Endothelial cell of umbilical vein (primary cell): Measurements from ENCODE around the gene COL6A3. TPM values are rescaled to one million over a fixed set of nuclear protein-coding genes. Genes with fewer than 3 reads are reported as not detected.

ENCODE experiments used
- BruUV-seq: library from RNA; stranded (reverse); fragments of 400-500 nt; replicated peaks from 2 replicates; lab custom pipeline; 2021; lab: Mats Ljungman, UMichigan
- CTCF ChIA-PET: fragments of 300-600, 350-600 bp; sonication (Branson Sonifier 250); formaldehyde crosslinking; loops from one replicate; lab custom pipeline; 2021; ENCODE audit warnings: antibody characterized with exemption, inconsistent platforms; lab: Charles Lee
- POLR2A ChIA-PET: fragments of 300-600, 350-600 bp; sonication (Branson Sonifier 250); formaldehyde crosslinking; loops from one replicate; lab custom pipeline; 2021; ENCODE audit warnings: antibody characterized with exemption, inconsistent platforms; lab: Charles Lee
- DNase-seq: peaks from one replicate; pipeline ENCODE4 v3.0.0-alpha.2; 2011; ENCODE audit warnings: low read depth, low spot score
- FAIRE-seq: peaks from 2 replicates; lab custom pipeline; 2011; peaks lifted over from hg19 to GRCh38; lab: Jason Lieb, UNC
- H2AFZ ChIP-seq: 2 replicates; pipeline ENCODE4 v1.6.0; 2012; ENCODE audit warnings: low read depth, low read length, control low read depth, inconsistent platforms
- H3K27ac ChIP-seq: 2 replicates; pipeline ENCODE4 v1.5.1; 2011; ENCODE audit warnings: low read depth, mild to moderate bottlenecking, control low read depth, low read length, moderate library complexity; ENCODE audit not compliant: insufficient read depth
- H3K27me3 ChIP-seq, 2 experiments: 2 replicates each; pipeline versions ENCODE4 v1.6.0 to v1.6.1; 2011; ENCODE audit warnings: low read length in 2 of 2, mixed read lengths in 1 of 2; ENCODE audit not compliant: control insufficient read depth in 2 of 2, insufficient read depth in 2 of 2
- H3K36me3 ChIP-seq, 2 experiments: 2 replicates in 1 of 2; 3 replicates in 1 of 2; pipeline ENCODE4 v1.5.1; 2011; ENCODE audit warnings: low read length in 2 of 2, mild to moderate bottlenecking in 1 of 2, moderate library complexity in 1 of 2; ENCODE audit not compliant: control insufficient read depth in 2 of 2, insufficient read depth in 2 of 2; ENCODE audit errors: extremely low read depth in 1 of 2
- H3K4me1 ChIP-seq: 3 replicates; pipeline ENCODE4 v1.5.1; 2011; ENCODE audit warnings: mild to moderate bottlenecking, low read length; ENCODE audit not compliant: control insufficient read depth, insufficient read depth; ENCODE audit errors: extremely low read depth
- H3K4me2 ChIP-seq: 2 replicates; pipeline ENCODE4 v1.6.1; 2011; ENCODE audit warnings: low read length, control low read depth, mixed read lengths; ENCODE audit not compliant: insufficient read depth
- H3K4me3 ChIP-seq, 3 experiments: fragments of 200-600 bp in 1 of 3; sonication (generic), shearing (Covaris generic) in 1 of 3; replicated peaks in 1 of 3; 2 replicates each; pipeline ENCODE4 v1.5.1; 2011 to 2016; ENCODE audit warnings: control low read depth in 3 of 3, low read length in 3 of 3, mild to moderate bottlenecking in 2 of 3, inconsistent platforms in 1 of 3, low read depth in 1 of 3, moderate library complexity in 1 of 3; ENCODE audit not compliant: insufficient read depth in 1 of 3
- H3K79me2 ChIP-seq: 2 replicates; pipeline ENCODE4 v1.6.0; 2012; ENCODE audit warnings: low read length, inconsistent platforms; ENCODE audit not compliant: control insufficient read depth, insufficient read depth
- H3K9ac ChIP-seq: replicated peaks from 2 replicates; pipeline ENCODE3; 2011; ENCODE audit warnings: low read length, control low read depth; ENCODE audit not compliant: insufficient read depth; ENCODE audit errors: extremely low read depth
- H3K9me1 ChIP-seq: replicated peaks from 3 replicates; pipeline ENCODE4 v1.6.0; 2011; ENCODE audit warnings: mild to moderate bottlenecking, low read length; ENCODE audit not compliant: control insufficient read depth, insufficient read depth; ENCODE audit errors: extremely low read depth
- H3K9me3 ChIP-seq: replicated peaks from 2 replicates; pipeline ENCODE4 v1.5.1; 2012; ENCODE audit warnings: low read length, inconsistent platforms; ENCODE audit not compliant: control insufficient read depth, insufficient read depth
- H4K20me1 ChIP-seq: replicated peaks from 2 replicates; pipeline ENCODE3; 2011; ENCODE audit warnings: mild to moderate bottlenecking, low read length; ENCODE audit not compliant: control insufficient read depth, insufficient read depth; ENCODE audit errors: extremely low read depth
- CTCF ChIP-seq, 2 donors: IDR thresholded peaks; 1 replicate in 1 of 2; 2 replicates in 1 of 2; pipeline ENCODE4 v1.5.1; 2011; ENCODE audit warnings: low read length in 2 of 2, mild to moderate bottlenecking in 2 of 2, moderate library complexity in 2 of 2, control low read depth in 1 of 2, inconsistent platforms in 1 of 2, low read depth in 1 of 2; ENCODE audit not compliant: insufficient read depth in 1 of 2; ENCODE audit errors: extremely low read depth in 1 of 2
- EZH2 ChIP-seq: IDR thresholded peaks from 2 replicates; pipeline ENCODE4 v1.6.1; 2012; ENCODE audit warnings: borderline replicate concordance, low read depth, mild to moderate bottlenecking, moderate library complexity, low read length, inconsistent platforms; ENCODE audit not compliant: severe bottlenecking
- FOS ChIP-seq: IDR thresholded peaks from 2 replicates; pipeline ENCODE4 v1.6.1; 2011; ENCODE audit warnings: mild to moderate bottlenecking, low read length, moderate library complexity, borderline replicate concordance; ENCODE audit not compliant: insufficient read depth
- GATA2 ChIP-seq: IDR thresholded peaks from 2 replicates; pipeline ENCODE4 v1.7.0; 2011; ENCODE audit warnings: low read depth, mild to moderate bottlenecking, moderate library complexity, mixed read lengths, low read length; ENCODE audit not compliant: insufficient read length, insufficient read depth
- JUN ChIP-seq: IDR thresholded peaks from 2 replicates; pipeline ENCODE4 v1.6.1; 2011; ENCODE audit warnings: borderline replicate concordance, low read depth; ENCODE audit not compliant: insufficient read length, insufficient read depth
- MAX ChIP-seq: IDR thresholded peaks from 2 replicates; pipeline ENCODE4 v1.6.1; 2011; ENCODE audit not compliant: insufficient read depth, insufficient read length
- MYC ChIP-seq: IDR thresholded peaks from one replicate; pipeline ENCODE4 v1.6.1; 2011; ENCODE audit warnings: mild to moderate bottlenecking, low read depth, low read length
- POLR2A ChIP-seq: IDR thresholded peaks from 2 replicates; pipeline ENCODE4 v1.6.1; 2012; ENCODE audit warnings: low read depth, mild to moderate bottlenecking, control low read depth, low read length
- POLR2AphosphoS5 ChIP-seq: IDR thresholded peaks from 2 replicates; pipeline ENCODE4 v1.6.1; 2012; ENCODE audit warnings: low read depth, mild to moderate bottlenecking, control low read depth, low read length, moderate library complexity; ENCODE audit not compliant: insufficient read depth
- dilution Hi-C: fragments of 300-500 bp; cut with MboI; formaldehyde crosslinking; loops from one replicate; pipeline ENCODE4 v1.15.0; 2019; ENCODE audit warnings: low sequenced_read_pairs; ENCODE audit not compliant: extremely low pct_ligation_motif_present
- intact Hi-C: fragments of 100-400 bp; cut with micrococcal nuclease; formaldehyde crosslinking; loops from one replicate; pipeline ENCODE4 v1.10.0; 2022
- polyA plus RNA-seq, 4 experiments: library from polyadenylated mRNA; depleted of rRNA in 3 of 4; stranded (reverse) in 3 of 4; unstranded in 1 of 4; fragments of >200 nt; gene quantifications; 2 replicates each; pipeline versions ENCODE4 v1.2.1 to v1.2.3, GENCODE V29; 2011 to 2012; ENCODE audit warnings: missing spikeins in 1 of 4
- total RNA-seq: library from RNA; stranded (reverse); gene quantifications from 2 replicates; pipeline ENCODE4 v1.2.3, GENCODE V29; 2021

Gene COL6A3
- total and polyA plus RNA-seq, 2 donors (not counting 3 experiments of a cell fraction or from before 2014, with no cell fraction given) = 0.03 TPM; not detected in 1

DNA sequence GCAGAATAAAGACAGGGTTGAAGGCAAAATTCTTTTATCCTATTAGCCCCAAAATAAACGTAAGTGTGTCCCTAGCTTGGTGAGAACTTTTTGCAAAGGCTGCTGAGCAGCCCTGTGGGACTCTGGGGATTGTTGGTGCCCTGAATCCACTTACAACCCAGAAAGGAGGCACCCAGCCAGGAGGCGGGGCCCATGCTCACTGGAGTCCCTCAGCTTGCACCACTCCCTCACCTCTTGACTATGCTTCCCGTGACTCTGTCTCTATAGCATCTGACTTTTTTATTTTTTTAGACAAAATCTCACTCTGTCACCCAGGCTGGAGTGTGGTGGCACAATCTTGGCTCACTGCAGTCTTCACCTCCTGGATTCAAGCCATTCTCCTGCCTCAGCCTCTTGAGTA is 15.8 kb upstream of the COL6A3 start:
- intact Hi-C loops = no loop called here
- no TSS peak for BruUV-seq
- H4K20me1 ChIP-seq = no peaks in the 10 kb centered on the region
- H3K4me3 ChIP-seq = no peak overlapping the region
- peaks cover 8% of the 10 kb centered on the region for H3K4me1 ChIP-seq
- H2AFZ ChIP-seq = no peak overlapping the region
- H3K27ac ChIP-seq = no peak overlapping the region
- H3K4me2 ChIP-seq = no peak overlapping the region
- FAIRE-seq = no peak
- CTCF ChIA-PET = interaction anchor here (1.5 to 1.9 kb wide), 2 partner anchors 8 to 142 kb away, joined by 9 to 10 read pairs; no protein-coding TSS in a partner anchor
- no peaks in the 10 kb centered on the region for H3K9me3 ChIP-seq
- no peak for TF ChIP-seq POLR2A
- TF ChIP-seq FOS = no peak
- TF ChIP-seq MYC = no peak
- TF ChIP-seq JUN = no peak
- TF ChIP-seq EZH2 = no peak
- no peak for TF ChIP-seq CTCF (IDR thresholded peaks at IDR 0.05; ENCODE audit: extremely low read depth in 1 of 2, insufficient read depth in 1 of 2, low read depth in 1 of 2, low read length in 2 of 2)
- no peak for TF ChIP-seq GATA2
- TF ChIP-seq MAX = no peak
- TF ChIP-seq POLR2AphosphoS5 = no peak
- POLR2A ChIA-PET = no interaction called here
- no peak for DNase-seq
- H3K36me3 ChIP-seq = no peaks in the 10 kb centered on the region
- peaks cover 9 to 27% of the 10 kb centered on the region in 2 experiments for H3K27me3 ChIP-seq
- dilution Hi-C loops = no loop called here
- no peak overlapping the region for H3K9ac ChIP-seq
- H3K79me2 ChIP-seq = no peaks in the 10 kb centered on the region
- H3K9me1 ChIP-seq = no peaks in the 10 kb centered on the region
